ENCODE data around the gene RAMACL. TPM values are rescaled to one million over a fixed set of nuclear protein-coding genes. Genes with fewer than 3 reads are reported as not detected.

RAMACL gene
- total RNA-seq, 1 donor from 2014 or later: not detected

GRCh38 chr6:166598441-166599138, 12.1 kb upstream of the RAMACL start:
- DNase-seq (ENCODE audit: low spot score in 2 of 2): peak in 1 of 2 donors; percentile 83
- Histone ChIP-seq H3K36me3 (no peaks in the 10 kb centered on the region), H3K4me3 (no peak overlapping the region), H3K9me3 (no peaks in the 10 kb centered on the region), H3K4me1 (peaks cover 0 to 10% of the 10 kb centered on the region in 2 donors), H3K27ac (peak overlapping the region; percentile 45 to 83), H3K27me3 (no peaks in the 10 kb centered on the region)
- TF ChIP-seq CTCF (IDR thresholded peaks at IDR 0.05): no peak
- intact Hi-C loops (cut with DNase I): loop anchor here (2.0 kb wide), 3 partner anchors 24 to 42 kb away; partner anchors contain the start of gene RPS6KA2

- Histone ChIP-seq H3K4me1 (peaks cover 0 to 10% of the 10 kb centered on the region in 2 donors), H3K9me3 (no peaks in the 10 kb centered on the region), H3K36me3 (no peaks in the 10 kb centered on the region), H3K4me3 (no peak overlapping the region), H3K27ac (peak overlapping the region; percentile 27 to 45), H3K27me3 (no peaks in the 10 kb centered on the region)
- intact Hi-C loops (cut with DNase I): loop anchor here (2.0 kb wide), 3 partner anchors 23 to 41 kb away; partner anchors contain the start of gene RPS6KA2
- no peak for TF ChIP-seq CTCF (IDR thresholded peaks at IDR 0.05)
- DNase-seq (ENCODE audit: low spot score in 2 of 2): no peak
Measured at GRCh38 chr6:166597711-166598440, 11.4 kb upstream of the RAMACL start.

DNA sequence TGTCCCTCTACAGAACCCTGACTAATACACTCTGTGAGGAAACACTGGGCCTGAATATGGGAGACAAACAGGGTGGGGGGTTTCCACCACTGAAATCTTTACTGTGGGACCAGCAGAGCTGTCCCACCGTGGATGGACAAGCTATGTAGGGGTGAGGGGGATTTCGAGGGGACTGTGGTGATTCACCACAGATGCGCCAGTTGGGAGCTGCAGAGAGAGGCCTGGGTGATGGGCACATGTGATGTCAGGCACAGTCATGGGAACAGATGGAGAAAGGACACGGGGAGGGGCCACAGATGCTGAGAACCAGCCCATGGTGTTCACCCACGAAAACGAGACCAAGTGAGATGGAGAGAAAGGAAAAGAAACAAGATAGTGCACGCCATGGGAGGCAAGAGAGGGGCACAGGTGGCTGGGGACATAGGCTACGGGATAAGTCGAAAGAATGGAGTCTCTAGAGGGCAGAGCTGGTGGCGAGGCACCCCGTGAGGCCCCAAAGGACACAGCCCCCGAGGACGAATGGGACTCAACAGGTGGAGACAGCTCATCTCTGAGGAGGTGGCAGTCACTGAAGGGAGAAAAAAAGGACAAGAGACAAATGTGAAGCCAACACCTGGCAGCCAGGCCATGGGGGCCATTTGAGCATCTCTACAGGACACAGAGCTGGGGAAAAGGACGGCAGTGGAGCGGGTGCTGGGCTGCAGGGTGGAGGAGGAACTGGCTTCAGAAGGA, 10.5 kb upstream of the RAMACL start:
- peaks cover 0 to 10% of the 10 kb centered on the region in 2 donors for H3K4me1 ChIP-seq
- intact Hi-C loops (cut with DNase I): no loop called here
- no peaks in the 10 kb centered on the region for H3K27me3 ChIP-seq
- no peak for DNase-seq (ENCODE audit: low spot score in 2 of 2)
- no peak for TF ChIP-seq CTCF (IDR thresholded peaks at IDR 0.05)
- H3K36me3 ChIP-seq: no peaks in the 10 kb centered on the region
- peak overlapping the region in 1 of 2 donors; percentile 27 for H3K27ac ChIP-seq
- H3K9me3 ChIP-seq: no peaks in the 10 kb centered on the region
- no peak overlapping the region for H3K4me3 ChIP-seq

- Histone ChIP-seq H3K36me3 (no peaks in the 10 kb centered on the region), H3K27ac (no peak overlapping the region), H3K9me3 (no peaks in the 10 kb centered on the region), H3K27me3 (no peaks in the 10 kb centered on the region), H3K4me1 (peaks cover 0 to 10% of the 10 kb centered on the region in 2 donors), H3K4me3 (no peak overlapping the region)
- intact Hi-C loops (cut with DNase I): no loop called here
- DNase-seq (ENCODE audit: low spot score in 2 of 2): no peak
- no peak for TF ChIP-seq CTCF (IDR thresholded peaks at IDR 0.05)
Measured at GRCh38 chr6:166595949-166596348, 9.5 kb upstream of the RAMACL start.

DNA sequence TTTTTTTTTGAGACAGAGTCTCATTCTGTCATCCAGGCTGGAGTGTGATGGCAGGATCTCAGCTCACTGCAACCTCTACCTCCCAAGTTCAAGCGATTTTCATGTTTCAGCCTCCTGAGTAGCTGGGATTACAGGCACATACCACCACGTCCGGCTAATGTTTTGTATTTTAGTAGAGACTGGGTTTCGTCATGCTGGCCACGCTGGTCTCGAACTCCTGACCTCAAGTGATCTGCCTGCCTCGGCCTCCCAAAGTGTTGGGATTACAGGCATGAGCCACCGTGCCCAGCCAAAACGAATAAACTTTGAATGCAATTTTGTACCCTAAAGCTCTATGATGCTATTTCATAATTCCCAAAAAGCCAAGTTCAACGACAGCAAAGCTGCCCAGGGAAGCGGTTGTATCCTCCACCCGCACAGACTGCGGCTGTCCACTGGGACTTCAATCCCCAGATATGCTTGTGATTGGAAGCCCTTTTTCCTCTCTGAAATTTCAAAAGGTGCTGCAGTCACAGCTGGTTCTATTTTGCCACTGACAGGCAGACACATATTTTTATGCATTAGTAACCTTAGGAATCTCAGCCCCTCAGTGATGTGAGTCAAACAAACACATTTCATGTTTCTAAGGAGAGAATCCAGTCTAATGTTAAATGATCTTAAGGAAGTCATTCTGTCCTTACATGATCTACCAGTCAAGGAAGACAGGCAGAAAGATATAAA, 8.7 kb upstream of the RAMACL start:
- Histone ChIP-seq H3K9me3 (no peaks in the 10 kb centered on the region), H3K27me3 (no peaks in the 10 kb centered on the region), H3K27ac (no peak overlapping the region), H3K36me3 (no peaks in the 10 kb centered on the region), H3K4me1 (peaks cover 0 to 10% of the 10 kb centered on the region in 2 donors), H3K4me3 (no peak overlapping the region)
- no peak for TF ChIP-seq CTCF (IDR thresholded peaks at IDR 0.05)
- intact Hi-C loops (cut with DNase I): no loop called here
- DNase-seq (ENCODE audit: low spot score in 2 of 2): no peak
